ENCODE data around the gene CRYGN.
A peak's percentile ranks its signal among the peaks of the same experiment; 100 is the strongest.

The CRYGN gene

DNA sequence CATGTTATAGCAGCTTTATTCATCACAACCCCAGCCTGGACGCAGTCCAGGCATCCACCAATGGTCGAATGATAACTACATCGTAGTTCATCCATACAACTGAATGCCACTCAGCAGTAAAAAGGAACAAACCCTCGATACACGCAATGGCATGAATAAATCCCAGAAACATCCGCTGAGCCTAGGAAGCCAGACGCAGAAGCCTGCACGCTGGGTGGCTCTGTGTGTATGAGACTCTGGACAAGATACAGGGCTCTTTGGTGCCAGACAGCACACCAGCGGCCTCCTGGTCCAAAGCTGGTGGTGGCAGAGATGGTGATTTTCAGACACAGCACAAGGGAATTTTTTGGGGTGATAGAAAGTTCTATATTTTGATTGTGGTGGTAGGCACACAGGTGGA lies 10.0 kb upstream of the CRYGN start:
- TF ChIP-seq CTCF (IDR thresholded peaks at IDR 0.05; ENCODE audit: low read depth, low read length, missing control alignments): no peak
- H3K4me3 ChIP-seq (replicated peaks; ENCODE audit: low read depth, low read length): no peak overlapping the region
- no peak for DNase-seq (ENCODE audit: extremely low read depth, low read depth)

DNA sequence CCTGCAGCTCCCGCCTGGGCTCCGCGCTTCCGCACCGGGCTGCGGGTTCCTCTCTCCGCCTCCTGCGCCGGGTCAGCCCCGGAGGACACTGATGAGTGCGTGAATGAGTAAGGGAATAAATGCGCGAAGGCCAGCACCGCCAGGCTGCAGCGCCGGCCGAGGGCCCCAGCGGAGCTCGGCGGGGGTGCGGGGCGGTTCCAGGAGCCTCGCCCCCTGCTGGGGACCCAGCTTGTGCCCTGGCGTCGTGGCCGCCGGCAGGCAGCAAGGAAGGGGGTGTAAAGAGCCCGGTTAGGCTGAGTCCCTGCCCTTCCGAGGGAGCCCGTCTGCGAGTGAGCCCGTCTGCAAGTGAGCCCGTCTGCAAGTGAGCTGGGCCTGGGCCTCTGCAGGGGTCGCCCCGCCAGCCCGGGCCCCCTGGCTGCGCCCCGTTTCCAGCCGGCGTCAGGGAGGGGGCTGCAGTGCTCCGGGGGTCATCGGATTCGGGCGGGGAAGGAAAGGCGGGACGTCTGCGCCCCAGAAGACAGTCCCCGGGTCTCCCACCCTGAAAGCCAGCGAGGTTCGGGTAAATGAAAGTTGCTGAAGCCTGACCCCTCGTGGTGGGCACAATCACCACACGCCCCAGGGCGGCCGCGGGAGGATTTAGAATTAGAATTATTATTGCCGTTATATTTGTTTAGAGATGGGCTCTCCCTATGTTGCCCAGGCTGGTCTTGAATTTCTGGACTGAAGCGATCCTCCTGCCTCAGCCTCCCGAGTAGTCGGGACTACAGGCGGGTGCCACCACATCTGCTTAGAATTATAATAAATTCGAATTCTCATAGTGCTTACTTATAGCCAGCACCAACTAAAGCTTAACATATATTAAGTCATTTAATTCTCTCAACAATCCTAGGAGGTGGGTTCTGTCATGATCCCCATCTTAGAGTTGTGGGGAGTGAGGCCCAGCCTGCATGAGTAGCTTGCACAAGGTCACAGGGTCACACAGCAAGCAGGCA lies 8.6 kb upstream of the CRYGN start:
- DNase-seq (ENCODE audit: extremely low read depth, low read depth): no peak
- peak; percentile 71 for TF ChIP-seq CTCF (IDR thresholded peaks at IDR 0.05; ENCODE audit: low read depth, low read length, missing control alignments)

DNA sequence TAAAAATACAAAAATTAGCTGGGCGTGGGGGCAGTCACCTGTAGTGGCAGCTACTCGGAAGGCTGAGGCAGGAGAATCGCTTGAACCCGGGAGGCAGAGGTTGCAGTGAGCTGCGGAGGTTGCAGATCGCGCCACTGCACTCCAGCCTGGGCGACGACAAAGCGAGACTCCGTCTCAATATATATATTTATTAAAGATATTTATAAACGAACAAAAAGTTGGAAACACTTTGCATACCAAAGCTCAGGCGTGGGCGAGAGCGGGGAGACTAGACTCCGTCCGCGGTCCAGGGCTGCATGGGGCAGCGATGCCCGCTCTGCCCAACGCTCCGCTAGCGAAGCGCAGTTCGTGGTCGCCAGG lies 7.9 kb upstream of the CRYGN start:
- peak overlapping the region; percentile 23 for H3K4me3 ChIP-seq (replicated peaks; ENCODE audit: low read depth, low read length)
- DNase-seq (ENCODE audit: extremely low read depth, low read depth): no peak
- TF ChIP-seq CTCF (IDR thresholded peaks at IDR 0.05; ENCODE audit: low read depth, low read length, missing control alignments): no peak

More for the DNA sequence above, 8.6 kb upstream of the CRYGN start:
- peak overlapping the region; percentile 23 for H3K4me3 ChIP-seq (replicated peaks; ENCODE audit: low read depth, low read length)

- H3K4me3 ChIP-seq (replicated peaks; ENCODE audit: low read depth, low read length): no peak overlapping the region
- no peak for TF ChIP-seq CTCF (IDR thresholded peaks at IDR 0.05; ENCODE audit: low read depth, low read length, missing control alignments)
- DNase-seq (ENCODE audit: extremely low read depth, low read depth): no peak
Observed at GRCh38 chr7:151447312-151447711, 7.4 kb upstream of the CRYGN start.

DNA sequence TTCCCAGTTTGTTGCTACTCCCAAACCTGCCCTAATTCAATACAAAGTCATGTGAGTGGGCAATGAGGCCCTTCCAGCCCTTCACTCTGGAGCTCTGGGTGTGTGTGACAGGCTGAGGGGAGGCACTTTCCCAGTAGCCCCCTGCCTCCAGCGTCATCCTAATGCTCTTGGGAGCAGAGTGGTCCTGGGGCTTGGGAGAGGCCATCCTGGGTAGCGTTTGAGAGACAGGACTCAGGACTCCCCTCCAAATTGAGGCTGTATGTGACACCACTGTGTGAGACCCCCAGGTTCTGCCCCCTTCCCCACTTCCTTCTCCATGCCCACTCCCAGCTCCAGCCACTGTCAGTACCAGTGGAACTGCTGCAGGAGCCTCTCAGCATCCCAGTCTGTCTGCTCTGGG lies 6.5 kb upstream of the CRYGN start:
- no peak for TF ChIP-seq CTCF (IDR thresholded peaks at IDR 0.05; ENCODE audit: low read depth, low read length, missing control alignments)

GRCh38 chr7:151444632-151445031 lies 4.7 kb upstream of the CRYGN start:
- no peak for DNase-seq (ENCODE audit: extremely low read depth, low read depth)
- TF ChIP-seq CTCF (IDR thresholded peaks at IDR 0.05; ENCODE audit: low read depth, low read length, missing control alignments): no peak
- H3K4me3 ChIP-seq (replicated peaks; ENCODE audit: low read depth, low read length): no peak overlapping the region

More for the DNA sequence above, 6.5 kb upstream of the CRYGN start:
- DNase-seq (ENCODE audit: extremely low read depth, low read depth): no peak
- H3K4me3 ChIP-seq (replicated peaks; ENCODE audit: low read depth, low read length): no peak overlapping the region
